Left kidney (tissue), 2 donors: ENCODE data around the gene EXOC6B. TPM values are rescaled to one million over a fixed set of nuclear protein-coding genes. Genes with fewer than 3 reads are reported as not detected.
"Not testable (repeated sequence)": the region's sequence is repeated elsewhere in the genome, so short reads cannot be mapped to it uniquely, and the experiment has no call there.

Experiments used
- DNase-seq: peaks from one replicate; pipeline ENCODE4 v3.0.0-alpha.2; 2013
- polyA plus RNA-seq: library from polyadenylated mRNA; unstranded; fragments of 120-200 nt; gene quantifications from one replicate; pipeline ENCODE4 v1.2.1, GENCODE V29; 2013; ENCODE audit not compliant: insufficient read length

Gene EXOC6B
- polyA plus RNA-seq, 1 donor = 25.0 TPM

DNA sequence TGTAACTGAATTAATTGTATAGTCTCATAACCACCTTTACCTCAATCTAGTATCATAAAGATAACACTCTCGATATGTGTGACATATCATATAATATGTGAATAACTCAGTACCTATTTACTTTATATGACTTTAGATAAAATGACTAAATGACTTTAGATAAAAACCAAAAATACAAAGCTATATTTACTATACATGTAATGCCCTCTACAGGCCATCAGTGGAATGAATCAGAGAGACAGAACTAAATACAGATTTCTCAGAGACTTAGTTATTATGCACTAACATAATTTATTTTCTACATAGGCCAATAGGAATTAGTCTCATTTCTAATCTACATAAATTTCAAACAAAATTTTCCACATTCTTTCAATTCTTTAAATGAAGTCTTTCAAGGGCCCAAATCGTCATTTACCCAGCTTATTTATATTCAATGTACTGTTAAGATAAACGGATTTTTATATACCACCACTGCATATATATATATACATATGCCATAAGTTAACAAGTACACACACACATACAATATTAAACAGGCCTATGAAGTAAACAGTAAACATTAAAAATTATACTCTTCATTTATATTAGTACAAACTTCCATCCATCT, 219.9 kb downstream of the EXOC6B start:
- peak; percentile 4 for DNase-seq

DNA sequence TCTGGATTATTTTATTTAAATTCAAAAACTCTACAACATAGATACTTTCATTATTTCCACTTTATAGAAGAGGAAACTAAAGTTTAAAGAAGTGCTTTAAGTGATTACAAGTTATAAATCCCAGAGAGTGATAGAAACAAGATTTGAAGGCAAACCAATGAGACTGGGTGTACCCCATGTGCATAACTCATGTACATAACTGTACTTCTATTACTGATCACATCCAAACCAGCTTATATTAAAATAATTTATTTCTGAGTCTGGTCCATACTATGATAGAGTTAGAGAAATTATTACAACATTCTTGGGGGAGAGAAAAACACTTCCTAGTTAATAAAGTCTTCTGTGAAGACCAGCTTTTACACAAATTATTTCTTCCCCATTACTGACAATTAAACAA, 221.4 kb downstream of the EXOC6B start:
- DNase-seq = no peak

DNA sequence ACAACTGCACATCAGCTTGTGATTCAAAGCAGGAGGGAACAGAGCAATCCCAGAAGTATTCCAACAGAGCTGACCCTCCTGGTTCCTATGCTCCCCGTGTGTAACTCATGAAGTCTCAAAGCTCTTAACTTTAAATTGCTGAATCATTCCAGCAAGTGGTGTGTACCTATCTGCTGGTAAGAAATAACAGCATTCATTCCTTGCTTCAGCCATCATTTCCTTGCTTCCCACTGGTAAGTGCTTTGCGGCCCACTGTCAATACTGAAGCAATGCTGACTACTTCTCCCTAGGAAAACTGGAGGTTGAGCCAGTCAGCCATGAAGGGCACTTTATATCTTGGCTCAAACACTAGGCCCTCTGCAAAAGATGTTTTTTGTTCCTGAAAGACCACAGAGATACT, 222.4 kb downstream of the EXOC6B start:
- no peak for DNase-seq

DNA sequence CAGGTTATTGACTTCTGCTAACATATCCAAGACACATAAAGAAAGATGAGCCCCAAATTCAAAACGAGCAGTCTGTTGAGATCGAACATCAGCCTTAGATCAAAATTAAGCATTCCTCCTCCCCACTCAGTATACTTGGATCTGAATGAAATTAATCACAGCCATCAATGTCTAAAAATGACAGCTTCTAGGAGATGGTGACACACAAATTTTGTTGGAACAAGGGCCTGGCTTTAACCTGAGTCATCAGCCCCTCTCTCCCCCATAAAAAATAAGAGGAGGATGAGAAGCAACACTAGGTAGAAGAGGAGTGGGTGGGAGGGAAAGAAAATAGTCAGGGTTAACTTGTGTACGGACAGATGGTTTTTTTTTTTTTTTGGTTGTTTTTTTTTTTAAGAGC, 223.1 kb downstream of the EXOC6B start:
- DNase-seq = no peak

DNA sequence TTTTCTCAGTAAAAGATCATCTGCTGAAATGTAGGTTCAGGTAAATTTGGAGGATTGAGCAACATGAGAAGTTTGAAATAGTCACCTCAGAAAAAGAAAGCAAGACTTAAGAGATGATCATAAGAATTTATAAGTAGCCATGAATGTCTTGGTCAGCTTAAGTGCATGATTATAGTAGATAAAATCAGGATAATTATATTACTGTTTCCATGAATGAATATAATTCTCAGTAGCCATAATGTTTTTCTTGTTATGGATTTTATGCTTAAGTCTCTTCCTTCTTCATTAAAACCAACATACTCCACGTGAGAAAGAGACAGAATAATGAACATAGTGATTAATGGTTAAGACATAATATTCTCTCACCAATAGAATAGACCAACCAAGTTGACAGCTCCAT, 223.7 kb downstream of the EXOC6B start:
- DNase-seq = no peak

DNA sequence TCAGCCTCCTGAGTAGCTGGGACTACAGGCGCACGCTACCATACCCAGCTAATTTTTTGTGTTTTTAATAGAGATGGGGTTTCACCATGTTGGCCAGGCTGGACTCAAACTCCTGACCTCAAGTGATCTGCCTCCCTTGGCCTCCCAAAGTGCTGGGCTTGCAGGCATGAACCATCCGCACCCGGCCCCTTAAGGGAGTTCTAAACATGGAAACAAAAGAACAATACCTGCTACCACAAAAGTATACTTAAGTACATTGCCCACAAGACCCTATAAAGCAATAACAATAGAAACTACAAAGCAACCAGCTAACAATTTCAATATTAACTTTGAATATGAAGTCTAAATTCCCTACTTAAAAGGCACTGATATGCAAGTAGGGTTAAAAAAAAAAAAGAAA, 242.0 kb downstream of the EXOC6B start:
- not testable (repeated sequence) for DNase-seq

DNA sequence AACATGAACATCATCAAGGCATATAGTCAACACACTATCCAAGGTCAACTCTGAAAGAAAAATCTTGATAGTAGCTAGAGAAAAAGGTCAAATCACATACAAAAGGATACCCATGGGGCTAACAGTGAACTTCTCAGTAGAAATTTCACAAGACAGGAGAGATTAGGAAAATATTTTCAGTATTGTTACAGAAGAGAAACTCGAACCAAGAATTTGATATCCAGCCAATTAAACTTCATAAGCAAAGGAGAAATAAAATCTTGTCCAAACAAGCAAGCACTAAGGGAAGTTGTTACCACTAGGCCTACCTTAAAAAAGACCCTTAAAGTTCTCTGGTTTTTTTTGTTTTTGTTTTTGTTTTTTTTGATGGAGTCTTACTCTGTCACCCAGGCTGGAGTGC, 242.5 kb downstream of the EXOC6B start:
- DNase-seq = no peak

DNA sequence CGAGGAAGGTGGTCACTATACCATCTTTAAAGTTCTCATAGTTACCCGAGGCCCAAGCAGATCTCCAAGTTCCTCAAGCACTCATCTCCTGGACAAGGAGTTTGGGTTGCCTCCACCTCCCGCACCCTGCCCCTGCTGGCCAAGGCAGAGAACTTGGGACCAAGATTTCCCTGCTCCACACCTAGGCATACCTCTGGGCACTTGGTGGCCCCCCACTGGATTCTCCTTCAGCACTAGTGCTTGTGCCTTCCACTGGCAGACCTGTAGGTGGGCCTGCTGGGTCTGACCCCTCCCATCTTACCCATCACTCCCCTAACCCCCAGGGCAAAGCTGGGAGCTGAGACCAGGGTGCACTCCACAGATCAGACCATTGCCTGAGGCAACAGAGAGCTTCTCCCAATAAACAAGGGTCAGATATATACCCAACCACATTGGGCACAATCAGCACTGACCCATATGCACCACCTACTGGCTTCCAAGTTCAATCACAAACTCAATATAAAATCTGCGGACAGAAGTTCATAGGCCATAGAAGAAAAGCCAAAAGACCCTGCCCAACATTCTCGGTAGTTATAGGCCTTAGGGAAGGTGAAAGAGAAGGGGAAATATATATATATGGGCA, 244.2 kb downstream of the EXOC6B start:
- DNase-seq = no peak

DNA sequence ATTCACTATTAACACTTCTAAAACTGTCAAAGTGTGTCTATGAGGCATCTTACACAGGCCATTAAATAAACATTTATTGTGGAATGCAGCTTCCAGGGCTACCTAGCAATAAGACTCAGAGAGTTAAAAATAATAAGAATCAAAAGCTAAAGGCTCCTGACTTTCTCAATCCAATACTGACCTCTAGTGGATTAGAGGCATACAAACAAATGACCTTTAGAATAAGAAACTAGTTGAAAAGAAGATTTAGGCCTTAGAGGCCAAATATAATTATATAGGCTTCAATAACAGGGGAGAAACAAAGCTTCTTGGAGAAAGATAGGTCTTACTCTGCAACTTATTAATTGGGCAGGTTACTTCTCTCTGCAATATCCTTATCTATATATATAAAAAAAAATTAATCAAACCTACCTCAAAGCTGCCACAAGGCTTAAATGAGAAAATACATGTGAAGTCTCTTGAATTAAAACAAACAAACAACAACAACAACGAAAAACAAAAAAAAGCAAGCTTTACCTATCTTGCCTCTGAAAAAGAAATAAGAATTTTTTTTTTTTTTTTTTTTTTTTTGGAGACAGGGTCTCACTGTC, 246.1 kb downstream of the EXOC6B start:
- peak; percentile 59 for DNase-seq

DNA sequence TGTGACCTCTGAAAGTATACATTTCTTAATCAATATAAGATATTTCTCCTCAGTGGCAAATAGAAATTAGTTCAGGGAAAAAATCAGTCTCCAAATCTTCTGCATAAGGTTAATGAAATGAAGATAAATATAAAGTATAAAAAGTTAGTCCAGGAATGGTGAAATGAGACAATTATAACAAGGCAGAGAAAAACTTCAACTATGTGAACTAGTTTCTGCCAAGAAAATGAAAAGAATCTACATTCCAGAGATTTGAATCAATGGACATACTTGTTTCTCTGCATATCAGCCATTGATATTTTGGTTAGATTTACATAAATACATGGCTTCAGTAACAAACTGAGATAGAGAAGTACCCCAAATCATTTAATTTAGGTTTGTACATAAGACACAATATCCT, 249.0 kb downstream of the EXOC6B start:
- DNase-seq = no peak

DNA sequence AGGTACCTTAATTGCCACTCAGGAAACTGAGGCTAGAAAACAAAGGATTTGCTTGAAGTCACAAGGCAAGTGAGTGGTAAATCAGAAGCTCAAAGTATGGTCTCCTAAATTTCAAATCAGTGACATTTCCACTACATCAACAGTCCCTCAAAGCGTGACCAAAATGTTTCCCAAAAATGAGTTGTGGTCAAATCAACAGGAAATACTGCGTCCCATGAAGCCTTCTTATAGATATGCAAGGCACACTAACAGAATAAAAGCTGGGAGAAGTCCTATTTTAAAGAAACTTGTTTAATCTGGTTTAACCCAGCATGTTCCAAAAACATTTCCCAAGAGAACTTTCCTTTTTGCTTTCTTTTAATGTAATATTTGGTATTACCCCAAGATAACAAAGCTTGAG, 249.4 kb downstream of the EXOC6B start:
- no peak for DNase-seq

DNA sequence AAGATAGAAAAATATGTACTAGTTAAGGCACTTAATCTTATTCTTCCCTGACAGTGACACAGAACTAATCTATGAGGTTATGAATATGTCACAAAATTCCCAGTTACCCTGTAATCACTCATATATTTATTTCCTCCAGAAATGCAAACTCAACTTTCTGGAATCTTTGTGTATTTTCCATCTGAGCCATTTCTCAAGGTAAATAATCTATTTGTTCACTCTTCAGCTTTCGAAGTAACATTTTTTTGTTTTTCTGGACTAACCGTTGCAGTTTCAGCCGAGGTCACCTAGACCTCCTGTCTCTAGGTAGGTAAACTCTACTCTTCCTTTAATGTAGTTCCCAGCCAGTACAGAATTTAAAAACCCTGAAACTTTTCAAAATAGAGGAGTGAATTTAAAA, 250.9 kb downstream of the EXOC6B start:
- DNase-seq = no peak

DNA sequence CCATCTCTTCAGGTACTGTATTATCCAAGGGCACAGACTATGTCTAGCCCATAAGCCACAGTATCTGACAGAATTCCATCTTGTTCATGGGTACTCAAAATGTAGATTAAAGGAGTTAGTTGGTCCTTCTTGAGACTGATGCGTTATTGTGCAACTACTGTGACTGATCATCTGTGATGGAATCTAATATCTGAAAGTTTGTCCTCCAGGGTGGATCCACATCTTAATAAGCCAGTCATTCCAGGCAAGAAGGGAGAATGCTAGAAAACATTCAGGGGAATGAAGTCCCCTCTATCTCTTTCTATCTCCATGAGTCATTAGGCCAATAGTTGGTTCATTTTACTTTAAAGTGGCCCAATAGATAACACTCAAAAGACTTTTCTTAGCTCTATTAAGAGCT, 252.6 kb downstream of the EXOC6B start:
- no peak for DNase-seq

DNA sequence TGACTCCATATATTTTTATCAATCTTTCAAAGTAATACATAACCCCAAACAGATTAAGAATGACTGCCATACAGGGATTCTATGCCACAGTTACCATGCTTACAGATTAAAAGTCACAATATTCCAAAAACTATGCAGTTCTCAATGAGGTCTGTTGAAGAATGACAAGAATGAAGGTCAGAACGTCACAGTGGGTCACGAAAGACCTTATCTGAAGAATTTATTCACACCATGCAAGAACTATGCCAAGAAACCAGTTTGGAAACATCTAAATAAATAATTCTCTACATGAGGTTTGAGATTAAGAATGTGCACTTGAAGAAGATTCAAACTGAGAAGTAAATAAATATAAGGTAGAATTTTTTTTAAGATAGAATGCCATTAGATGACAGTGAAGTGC, 253.3 kb downstream of the EXOC6B start:
- DNase-seq = no peak

DNA sequence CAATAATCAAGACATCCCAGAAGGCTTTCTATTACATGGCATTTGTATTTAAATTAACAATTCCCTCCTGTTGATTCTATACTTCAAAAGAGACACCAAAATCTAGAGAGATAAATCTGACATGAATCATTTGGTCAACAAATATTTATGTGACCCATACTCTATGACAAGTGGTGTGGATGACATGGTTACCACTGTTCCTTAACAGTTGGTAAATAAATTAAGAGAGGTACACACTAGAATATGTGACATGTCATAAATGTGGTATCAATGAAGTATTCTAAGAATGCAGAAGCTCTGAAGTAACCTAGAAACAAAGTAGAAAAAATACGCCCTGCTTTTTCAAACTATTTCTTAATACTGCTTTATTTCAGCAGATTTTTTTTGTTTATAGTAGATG, 255.4 kb downstream of the EXOC6B start:
- DNase-seq = no peak

DNA sequence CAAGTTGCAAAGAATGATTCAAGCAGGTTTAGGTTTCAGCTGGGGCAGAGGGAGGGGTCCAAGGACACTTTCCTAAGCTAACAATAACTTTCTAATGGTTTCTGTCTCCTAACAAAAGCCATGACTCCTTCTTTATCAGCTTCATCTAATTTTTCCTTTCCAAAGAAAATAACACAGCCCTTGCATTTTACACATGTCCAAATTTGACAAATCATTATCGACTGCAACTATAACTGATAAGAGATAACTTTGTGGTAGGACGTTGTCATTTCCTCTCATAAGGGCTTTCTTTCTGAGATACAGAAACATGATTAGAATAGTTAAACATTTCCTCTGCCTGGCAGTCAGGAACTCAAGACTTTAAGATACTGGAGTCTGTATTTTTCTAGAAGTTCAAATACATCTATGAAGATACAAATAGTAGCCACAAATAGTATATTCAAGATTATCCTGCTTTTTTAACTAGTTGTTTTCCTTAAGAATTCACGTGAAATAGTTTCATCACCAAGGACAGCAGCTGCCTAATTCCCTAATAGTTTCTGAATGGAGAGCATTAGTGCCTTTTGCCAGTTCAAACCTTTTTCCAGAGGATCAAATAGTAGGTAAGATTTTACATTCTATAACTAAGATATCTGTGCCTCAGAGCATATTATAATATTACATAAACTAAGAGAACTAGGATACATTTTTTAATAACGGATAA, 263.2 kb downstream of the EXOC6B start:
- no peak for DNase-seq

DNA sequence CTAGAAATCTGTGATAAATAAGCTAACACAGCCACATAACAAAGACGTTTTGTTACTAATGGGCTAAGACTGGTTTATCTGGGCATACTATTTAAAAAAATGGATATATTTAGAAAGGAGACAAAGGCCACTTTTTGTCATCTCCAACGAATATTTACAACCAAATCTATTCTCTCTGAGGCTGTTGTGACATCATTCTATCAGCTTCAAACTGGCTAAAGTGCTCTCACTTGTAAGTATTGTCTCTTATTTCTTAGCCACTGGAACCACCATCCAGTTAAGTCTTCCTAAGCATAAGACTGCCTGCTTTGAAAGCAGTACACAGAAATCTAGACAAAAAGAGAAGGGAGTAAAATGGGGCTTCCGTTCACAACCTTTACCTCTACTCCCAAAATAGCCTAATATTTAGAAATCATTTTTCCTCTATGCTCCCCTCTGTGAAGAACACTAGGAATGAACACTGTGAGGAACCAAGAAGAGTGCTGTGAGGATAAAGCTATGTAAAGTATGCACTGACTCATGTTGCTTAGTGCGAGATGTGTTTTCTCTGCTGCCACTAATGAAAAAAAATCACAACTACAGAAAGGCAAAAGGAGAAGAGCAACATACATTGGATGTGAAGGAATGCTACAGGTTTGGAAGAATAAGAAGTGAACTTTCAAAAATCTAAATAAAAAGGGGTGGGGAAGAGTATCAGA, 264.1 kb downstream of the EXOC6B start:
- DNase-seq = no peak

DNA sequence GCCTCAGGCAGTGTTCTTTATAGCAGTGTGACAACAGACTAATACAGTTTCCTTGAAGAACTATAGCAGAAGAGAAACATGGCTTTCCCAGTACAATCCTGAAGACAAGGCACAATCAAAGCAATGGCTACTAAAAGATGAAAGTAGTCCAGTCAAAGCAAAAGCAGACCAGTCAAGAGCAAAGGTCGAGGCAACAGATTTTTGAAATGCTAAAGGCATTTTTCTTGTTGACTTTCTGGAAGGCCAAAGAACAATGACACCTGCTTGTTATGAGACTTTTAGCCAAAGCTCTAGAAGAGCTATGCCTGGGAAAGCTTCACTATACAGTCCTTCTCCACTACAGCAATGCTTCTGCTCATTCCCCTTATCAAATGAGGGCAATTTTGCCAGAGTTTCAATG, 269.9 kb downstream of the EXOC6B start:
- no peak for DNase-seq

DNA sequence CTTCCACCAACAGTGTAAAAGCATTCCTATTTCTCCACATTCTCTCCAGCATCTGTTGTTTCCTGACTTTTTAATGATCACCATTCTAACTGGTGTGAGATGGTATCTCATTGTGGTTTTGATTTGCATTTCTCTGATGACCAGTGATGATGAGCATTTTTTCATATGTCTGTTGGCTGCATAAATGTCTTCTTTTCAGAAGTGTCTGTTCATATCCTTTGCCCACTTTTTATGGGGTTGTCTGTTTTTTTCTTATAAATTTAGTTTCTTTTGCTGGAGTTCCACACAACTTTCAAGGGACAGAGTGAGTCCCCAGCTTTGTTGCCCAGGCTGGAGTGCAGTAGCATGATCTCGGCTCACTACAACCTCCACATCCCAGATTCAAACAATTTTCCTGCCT, 270.5 kb downstream of the EXOC6B start:
- DNase-seq = not testable (repeated sequence)

DNA sequence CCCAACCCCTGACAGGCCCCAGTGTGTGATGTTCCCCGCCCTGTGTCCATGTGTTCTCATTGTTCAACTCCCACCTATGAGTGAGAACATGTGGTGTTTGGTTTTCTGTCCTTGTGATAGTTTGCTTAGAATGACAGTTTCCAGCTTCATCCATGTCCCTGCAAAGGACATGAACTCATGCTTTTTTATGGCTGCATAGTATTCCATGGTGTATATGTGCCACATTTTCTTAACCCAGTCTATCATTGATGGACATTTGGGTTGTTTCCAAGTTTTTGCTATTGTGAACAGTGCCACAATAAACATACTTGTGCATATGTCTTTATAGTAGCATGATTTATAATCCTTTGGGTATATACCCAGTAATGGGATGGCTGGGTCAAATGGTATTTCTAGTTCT, 270.9 kb downstream of the EXOC6B start:
- not testable (repeated sequence) for DNase-seq

DNA sequence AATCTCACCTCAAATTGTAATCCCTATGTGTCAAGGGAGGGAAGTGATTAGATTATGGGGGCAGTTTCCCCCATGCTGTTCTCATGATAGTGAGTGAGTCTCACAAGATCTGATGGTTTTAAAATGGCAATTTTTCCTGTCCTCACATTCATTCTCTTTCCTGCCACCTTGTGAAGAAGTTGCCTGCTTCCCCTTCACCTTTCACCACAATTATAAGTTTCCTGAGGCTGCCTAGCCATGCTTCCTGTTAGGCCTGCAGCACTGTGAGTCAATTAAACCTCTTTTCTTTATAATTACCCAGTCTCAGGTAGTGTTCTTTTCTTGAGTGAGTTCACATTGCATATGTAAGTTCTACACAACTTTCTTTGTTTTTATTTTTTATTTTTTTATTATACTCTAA, 271.5 kb downstream of the EXOC6B start:
- no peak for DNase-seq

DNA sequence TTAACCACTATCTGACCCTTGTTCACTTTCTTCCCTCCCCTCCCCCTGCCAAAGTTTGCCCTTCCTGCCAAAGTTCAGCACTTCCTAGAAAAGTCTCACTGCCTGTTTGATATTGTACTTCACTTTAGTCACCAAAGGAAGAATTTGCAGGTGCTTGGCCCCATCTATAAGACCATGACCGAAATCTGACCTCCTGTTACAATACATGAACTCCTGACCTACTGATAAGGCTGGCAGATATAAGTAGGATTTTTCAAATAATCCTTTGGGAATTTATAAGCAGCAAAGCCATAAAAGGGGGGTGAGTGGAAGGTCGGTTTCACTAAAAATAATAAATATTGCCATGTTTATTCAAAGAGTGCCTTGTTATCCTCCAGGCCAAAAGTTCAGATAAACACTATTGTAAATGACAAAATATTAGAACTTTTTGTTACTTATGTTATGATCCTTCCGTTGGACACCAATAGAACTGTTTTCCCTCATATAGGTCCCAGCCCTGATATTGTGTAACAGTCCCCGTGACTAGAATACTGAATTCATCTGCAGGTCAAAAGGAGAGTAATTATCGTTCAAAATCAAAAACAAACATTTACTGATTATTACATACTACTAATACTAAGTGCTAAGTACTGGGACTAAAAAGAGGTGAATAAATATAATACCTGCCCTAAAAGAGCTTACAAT, 277.6 kb downstream of the EXOC6B start:
- no peak for DNase-seq
